Fibroblast of skin of scalp (primary cell): Measurements from ENCODE around the gene RNF123.

Source experiments
- DNase-seq: peaks from one replicate; pipeline ENCODE4 v3.0.0-alpha.2; 2013

The RNF123 gene

GRCh38 chr3:49705390-49705960 lies 16.1 kb downstream of the RNF123 start:
- no peak for DNase-seq

- DNase-seq, result no peak
These were observed 17.2 kb downstream of the RNF123 start for GRCh38 chr3:49706456-49707112.

GRCh38 chr3:49707113-49707480 lies 17.7 kb downstream of the RNF123 start:
- no peak for DNase-seq

- DNase-seq, result no peak
These were observed 20.5 kb downstream of the RNF123 start for GRCh38 chr3:49709852-49710251.

- DNase-seq, result no peak
These were observed 22.1 kb downstream of the RNF123 start for GRCh38 chr3:49711489-49711888.

- DNase-seq, result no peak
These were observed 22.8 kb downstream of the RNF123 start for GRCh38 chr3:49712166-49712565.

- DNase-seq, result no peak
These were observed 23.4 kb downstream of the RNF123 start for GRCh38 chr3:49712631-49713317.

- no peak for DNase-seq
These were observed 24.2 kb downstream of the RNF123 start for GRCh38 chr3:49713336-49714105.

- no peak for DNase-seq
These were observed 25.6 kb downstream of the RNF123 start for GRCh38 chr3:49714728-49715550.

GRCh38 chr3:49715611-49716121 lies 26.3 kb downstream of the RNF123 start:
- DNase-seq, result no peak

GRCh38 chr3:49716169-49716568 lies 26.8 kb downstream of the RNF123 start:
- DNase-seq, result no peak

- no peak for DNase-seq
These were observed 27.4 kb downstream of the RNF123 start for GRCh38 chr3:49716691-49717210.

GRCh38 chr3:49717211-49717958 lies 28.0 kb downstream of the RNF123 start:
- no peak for DNase-seq

GRCh38 chr3:49717959-49718857 lies 28.9 kb downstream of the RNF123 start:
- DNase-seq, result no peak

GRCh38 chr3:49718858-49719213 lies 29.5 kb downstream of the RNF123 start:
- no peak for DNase-seq

GRCh38 chr3:49719214-49719884 lies 30.0 kb downstream of the RNF123 start, which contains the start of gene AMIGO3:
Gene AMIGO3, minus strand, starts transcription at chr3:49719684. Its CDS starts 219 bp downstream, at chr3:49719465.
- DNase-seq, result peak; percentile 92

GRCh38 chr3:49720855-49721595 lies 31.7 kb downstream of the RNF123 start:
- no peak for DNase-seq

- no peak for DNase-seq
These were observed 32.2 kb downstream of the RNF123 start for GRCh38 chr3:49721596-49721895.
